NB4 (cell line): ENCODE results near the gene ACTN1.
A peak's percentile ranks its signal among the peaks of the same experiment; 100 is the strongest.
"Not testable (repeated sequence)": the region's sequence is repeated elsewhere in the genome, so short reads cannot be mapped to it uniquely, and the experiment has no call there.

ENCODE experiments used
- DNase-seq: peaks from one replicate; pipeline ENCODE4 v3.0.0; 2010; ENCODE audit warnings: low read depth
- H3K4me3 ChIP-seq: one replicate; pipeline ENCODE4 v1.5.1; 2011; ENCODE audit warnings: mild to moderate bottlenecking, low read depth, low read length, moderate library complexity
- MAX ChIP-seq: IDR thresholded peaks from 2 replicates; pipeline ENCODE4 v1.6.1; 2011; ENCODE audit warnings: low read depth, low read length
- MYC ChIP-seq: IDR thresholded peaks from 2 replicates; pipeline ENCODE4 v1.6.1; 2011; ENCODE audit warnings: low read depth, low read length
- POLR2A ChIP-seq: IDR thresholded peaks from 2 replicates; pipeline ENCODE4 v1.6.1; 2011; ENCODE audit warnings: mild to moderate bottlenecking; ENCODE audit not compliant: insufficient read length; ENCODE audit errors: extremely low read depth
- TF ChIP-seq, protein P1 (sequence below): IDR thresholded peaks from one replicate; pipeline ENCODE4 v1.5.1; 2012; ENCODE audit warnings: low read depth, low read length

Gene ACTN1

GRCh38 chr14:68979021-68979721 is at the start of gene ACTN1:
TSS of gene ACTN1 (minus strand) at chr14:68979302. CDS start at chr14:68979056, 246 bp downstream.
- peak; percentile 97 for DNase-seq
- TF ChIP-seq MAX = peak; percentile 36; the same call in 1 of the 2 replicates
- peak; percentile 30; the same call in 1 of the 2 replicates for TF ChIP-seq MYC
- TF ChIP-seq, protein P1, sequence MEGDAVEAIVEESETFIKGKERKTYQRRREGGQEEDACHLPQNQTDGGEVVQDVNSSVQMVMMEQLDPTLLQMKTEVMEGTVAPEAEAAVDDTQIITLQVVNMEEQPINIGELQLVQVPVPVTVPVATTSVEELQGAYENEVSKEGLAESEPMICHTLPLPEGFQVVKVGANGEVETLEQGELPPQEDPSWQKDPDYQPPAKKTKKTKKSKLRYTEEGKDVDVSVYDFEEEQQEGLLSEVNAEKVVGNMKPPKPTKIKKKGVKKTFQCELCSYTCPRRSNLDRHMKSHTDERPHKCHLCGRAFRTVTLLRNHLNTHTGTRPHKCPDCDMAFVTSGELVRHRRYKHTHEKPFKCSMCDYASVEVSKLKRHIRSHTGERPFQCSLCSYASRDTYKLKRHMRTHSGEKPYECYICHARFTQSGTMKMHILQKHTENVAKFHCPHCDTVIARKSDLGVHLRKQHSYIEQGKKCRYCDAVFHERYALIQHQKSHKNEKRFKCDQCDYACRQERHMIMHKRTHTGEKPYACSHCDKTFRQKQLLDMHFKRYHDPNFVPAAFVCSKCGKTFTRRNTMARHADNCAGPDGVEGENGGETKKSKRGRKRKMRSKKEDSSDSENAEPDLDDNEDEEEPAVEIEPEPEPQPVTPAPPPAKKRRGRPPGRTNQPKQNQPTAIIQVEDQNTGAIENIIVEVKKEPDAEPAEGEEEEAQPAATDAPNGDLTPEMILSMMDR = no peak
- peak; percentile 77 for TF ChIP-seq POLR2A
- peak within 1 kb of the TSS; percentile 79 for H3K4me3 ChIP-seq

DNA sequence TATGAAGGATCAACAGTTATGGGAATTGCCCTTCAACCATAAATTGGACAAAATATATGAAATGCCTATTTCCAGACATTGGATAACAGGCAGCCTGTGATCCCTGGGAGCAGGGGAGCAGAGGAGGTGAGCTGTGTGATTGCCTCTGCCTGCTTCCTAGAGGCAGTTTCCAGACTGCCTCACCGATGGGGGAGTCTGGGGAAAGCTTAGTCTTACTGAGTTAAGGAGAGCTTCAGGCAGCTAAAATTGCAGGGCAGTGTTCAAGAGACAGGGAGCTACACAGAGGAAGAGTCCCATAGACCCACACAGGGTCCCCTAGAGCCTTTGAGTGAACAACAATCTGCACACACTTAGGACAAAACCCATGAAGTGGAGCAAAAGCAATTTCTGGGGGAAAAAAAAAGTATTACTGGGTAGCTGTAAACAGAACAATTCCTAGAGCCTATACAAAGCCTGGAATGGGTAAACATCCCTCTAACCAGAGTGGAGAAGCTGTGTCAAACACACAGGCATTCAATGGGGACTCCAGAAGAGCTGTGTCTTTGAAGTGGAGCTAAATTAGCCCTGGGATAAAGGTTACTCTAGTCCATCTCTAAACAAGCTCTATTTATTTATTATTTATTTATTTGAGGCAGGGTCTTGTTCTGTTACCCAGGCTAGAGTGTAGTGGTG is 48.3 kb upstream of the ACTN1 start:
- no peak overlapping the region for H3K4me3 ChIP-seq
- DNase-seq = no peak
- TF ChIP-seq POLR2A (no peak), MAX (no peak), MYC (no peak)
- TF ChIP-seq, protein P1 = no peak

GRCh38 chr14:69023035-69023434 is 43.9 kb upstream of the ACTN1 start:
- no peak for TF ChIP-seq POLR2A
- TF ChIP-seq, protein P1 = no peak
- TF ChIP-seq MYC = no peak
- no peak for TF ChIP-seq MAX
- no peak for DNase-seq
- no peak overlapping the region for H3K4me3 ChIP-seq

- not testable (repeated sequence) for H3K4me3 ChIP-seq, DNase-seq
These were observed 43.0 kb upstream of the ACTN1 start for GRCh38 chr14:69022093-69022492.

GRCh38 chr14:69017706-69018105 is 38.6 kb upstream of the ACTN1 start:
- no peak overlapping the region for H3K4me3 ChIP-seq
- DNase-seq = no peak
- TF ChIP-seq, protein P1 = no peak
- TF ChIP-seq MYC = no peak
- TF ChIP-seq POLR2A = no peak

DNA sequence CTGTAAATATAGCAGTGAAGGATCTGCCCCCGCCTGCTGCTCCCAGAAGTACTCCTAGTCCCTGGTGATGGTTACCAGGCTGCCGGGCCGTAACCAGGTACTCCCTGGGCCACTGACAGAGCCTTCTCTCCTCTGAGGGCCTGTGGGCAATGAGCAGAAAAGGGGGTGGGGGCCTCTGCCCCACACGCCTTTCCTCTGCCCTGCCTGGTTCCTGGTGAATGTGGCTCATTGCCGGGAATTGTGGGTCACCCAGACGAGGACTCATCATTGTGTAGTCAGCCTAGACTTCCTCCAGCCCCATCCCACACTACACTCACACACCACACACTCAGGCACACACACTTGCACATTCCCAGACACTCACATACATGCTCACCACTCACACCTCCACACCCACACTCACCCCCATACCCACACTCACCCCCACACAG is 35.7 kb upstream of the ACTN1 start:
- no peak overlapping the region for H3K4me3 ChIP-seq
- DNase-seq = no peak

More for the DNA sequence above, 35.7 kb upstream of the ACTN1 start:
- TF ChIP-seq MAX (no peak), POLR2A (no peak), MYC (no peak)
- TF ChIP-seq, protein P1 = no peak
